Mononuclear cell (primary cell): Measurements from ENCODE around the gene SERPINF2. TPM values are rescaled to one million over a fixed set of nuclear protein-coding genes. Genes with fewer than 3 reads are reported as not detected.
"Not testable (repeated sequence)": the region's sequence is repeated elsewhere in the genome, so short reads cannot be mapped to it uniquely, and the experiment has no call there.

Experiments
- H3K27me3 ChIP-seq: 2 replicates; pipeline ENCODE4 v1.6.0; 2011; ENCODE audit warnings: low read length, control low read depth; ENCODE audit not compliant: insufficient read depth
- H3K4me1 ChIP-seq: 2 replicates; pipeline ENCODE4 v1.5.1; 2011; ENCODE audit warnings: mild to moderate bottlenecking, low read length, control low read depth; ENCODE audit not compliant: insufficient read depth
- H3K4me3 ChIP-seq: 2 replicates; pipeline ENCODE4 v1.5.1; 2011; ENCODE audit warnings: mild to moderate bottlenecking, low read length, moderate library complexity
- H3K9me3 ChIP-seq: 2 replicates; pipeline ENCODE4 v1.5.1; 2011; ENCODE audit warnings: low read depth, mild to moderate bottlenecking, control low read depth, low read length
- total RNA-seq: library from RNA; depleted of rRNA; stranded (reverse); fragments of >200 nt; gene quantifications from one replicate; pipeline ENCODE4 v1.2.3, GENCODE V29; 2012

SERPINF2 gene
- total RNA-seq, 1 donor, result 0.52 TPM

- Histone ChIP-seq H3K4me1 (peaks cover 54% of the 10 kb centered on the region), H3K4me3 (no peak overlapping the region), H3K27me3 (peaks cover 2% of the 10 kb centered on the region), H3K9me3 (no peaks in the 10 kb centered on the region)
These were observed 29.4 kb upstream of the SERPINF2 start for GRCh38 chr17:1713160-1713877.

- H3K4me3 ChIP-seq, result no peak overlapping the region
- H3K9me3 ChIP-seq, result no peaks in the 10 kb centered on the region
- peaks cover 55% of the 10 kb centered on the region for H3K4me1 ChIP-seq
- H3K27me3 ChIP-seq, result no peaks in the 10 kb centered on the region
These were observed 28.7 kb upstream of the SERPINF2 start for GRCh38 chr17:1713878-1714426.

- Histone ChIP-seq H3K27me3 (no peaks in the 10 kb centered on the region), H3K4me3 (peak overlapping the region; percentile 57), H3K9me3 (no peaks in the 10 kb centered on the region), H3K4me1 (peaks cover 50% of the 10 kb centered on the region)
These were observed 28.2 kb upstream of the SERPINF2 start for GRCh38 chr17:1714427-1714979.

GRCh38 chr17:1714980-1715802 lies 27.5 kb upstream of the SERPINF2 start:
- H3K4me3 ChIP-seq, result peak overlapping the region; percentile 57
- H3K27me3 ChIP-seq, result no peaks in the 10 kb centered on the region
- no peaks in the 10 kb centered on the region for H3K9me3 ChIP-seq
- peaks cover 46% of the 10 kb centered on the region for H3K4me1 ChIP-seq

- no peaks in the 10 kb centered on the region for H3K9me3 ChIP-seq
- H3K4me1 ChIP-seq, result peaks cover 43% of the 10 kb centered on the region
- H3K4me3 ChIP-seq, result peak overlapping the region; percentile 57
- H3K27me3 ChIP-seq, result no peaks in the 10 kb centered on the region
These were observed 26.9 kb upstream of the SERPINF2 start for GRCh38 chr17:1715803-1716075.

GRCh38 chr17:1716076-1716911 lies 26.4 kb upstream of the SERPINF2 start:
- Histone ChIP-seq H3K4me1 (peaks cover 45% of the 10 kb centered on the region), H3K9me3 (no peaks in the 10 kb centered on the region), H3K27me3 (no peaks in the 10 kb centered on the region), H3K4me3 (peak overlapping the region; percentile 69)

- no peaks in the 10 kb centered on the region for H3K9me3 ChIP-seq
- H3K4me1 ChIP-seq, result peaks cover 46% of the 10 kb centered on the region
- H3K4me3 ChIP-seq, result peak overlapping the region; percentile 69
- no peaks in the 10 kb centered on the region for H3K27me3 ChIP-seq
These were observed 25.6 kb upstream of the SERPINF2 start for GRCh38 chr17:1716912-1717695.

- H3K4me1 ChIP-seq, result peaks cover 59% of the 10 kb centered on the region
These were observed 24.1 kb upstream of the SERPINF2 start for GRCh38 chr17:1718362-1719165.

GRCh38 chr17:1720856-1721386 lies 21.8 kb upstream of the SERPINF2 start:
- Histone ChIP-seq H3K4me3 (no peak overlapping the region), H3K27me3 (no peaks in the 10 kb centered on the region), H3K4me1 (peaks cover 60% of the 10 kb centered on the region), H3K9me3 (no peaks in the 10 kb centered on the region)

More at GRCh38 chr17:1718362-1719165, 24.1 kb upstream of the SERPINF2 start:
- no peaks in the 10 kb centered on the region for H3K9me3 ChIP-seq
- no peaks in the 10 kb centered on the region for H3K27me3 ChIP-seq
- H3K4me3 ChIP-seq, result no peak overlapping the region

GRCh38 chr17:1722022-1722421 lies 20.6 kb upstream of the SERPINF2 start:
- H3K9me3 ChIP-seq, H3K27me3 ChIP-seq, H3K4me3 ChIP-seq: not testable (repeated sequence)
- peaks cover 69% of the 10 kb centered on the region for H3K4me1 ChIP-seq

- peaks cover 61% of the 10 kb centered on the region for H3K4me1 ChIP-seq
- no peaks in the 10 kb centered on the region for H3K27me3 ChIP-seq
- H3K4me3 ChIP-seq, result peak within 1 kb of the TSS; percentile 59
These were observed 18.3 kb upstream of the SERPINF2 start, which contains the start of gene WDR81 for GRCh38 chr17:1724351-1724868. Gene WDR81, plus strand, starts transcription at chr17:1724704. Its CDS starts 256 bp downstream, at chr17:1724960.

GRCh38 chr17:1724869-1725641 lies 17.6 kb upstream of the SERPINF2 start:
- peak overlapping the region; percentile 59 for H3K4me3 ChIP-seq
- H3K4me1 ChIP-seq, result peaks cover 61% of the 10 kb centered on the region

More at GRCh38 chr17:1724351-1724868, 18.3 kb upstream of the SERPINF2 start, which contains the start of gene WDR81:
- H3K9me3 ChIP-seq, result no peaks in the 10 kb centered on the region

More at GRCh38 chr17:1724869-1725641, 17.6 kb upstream of the SERPINF2 start:
- Histone ChIP-seq H3K27me3 (no peaks in the 10 kb centered on the region), H3K9me3 (no peaks in the 10 kb centered on the region)
